WTC11 (cell line): Measurements from ENCODE around the gene ZNF787.

ENCODE experiments used
- CTCF ChIP-seq: fragments of 200-600 bp; IDR thresholded peaks from 2 replicates; pipeline ENCODE4 v1.8.0; 2022; ENCODE audit warnings: antibody characterized with exemption
- MXD4 ChIP-seq: fragments of 250-450 bp; sonication (Bioruptor Pico); IDR thresholded peaks from 2 replicates; pipeline ENCODE4 v1.8.0; 2021; ENCODE audit warnings: mild to moderate bottlenecking, moderate library complexity, borderline replicate concordance
- NR3C1 ChIP-seq: sonication (generic); formaldehyde crosslinking; conservative IDR thresholded peaks from 2 replicates; pipeline ENCODE4 v1.8.1; 2023; ENCODE audit warnings: low read depth, mild to moderate bottlenecking, missing genetic modification reagents
- ZNF671 ChIP-seq: fragments of 250-450 bp; sonication (Bioruptor Pico); IDR thresholded peaks from 2 replicates; pipeline ENCODE4 v1.8.0; 2021; ENCODE audit warnings: mild to moderate bottlenecking
- TF ChIP-seq, protein P1 (sequence below): sonication (generic); formaldehyde crosslinking; conservative IDR thresholded peaks from 2 replicates; pipeline ENCODE4 v1.8.1; 2022; ENCODE audit warnings: mild to moderate bottlenecking, missing genetic modification reagents

DNA sequence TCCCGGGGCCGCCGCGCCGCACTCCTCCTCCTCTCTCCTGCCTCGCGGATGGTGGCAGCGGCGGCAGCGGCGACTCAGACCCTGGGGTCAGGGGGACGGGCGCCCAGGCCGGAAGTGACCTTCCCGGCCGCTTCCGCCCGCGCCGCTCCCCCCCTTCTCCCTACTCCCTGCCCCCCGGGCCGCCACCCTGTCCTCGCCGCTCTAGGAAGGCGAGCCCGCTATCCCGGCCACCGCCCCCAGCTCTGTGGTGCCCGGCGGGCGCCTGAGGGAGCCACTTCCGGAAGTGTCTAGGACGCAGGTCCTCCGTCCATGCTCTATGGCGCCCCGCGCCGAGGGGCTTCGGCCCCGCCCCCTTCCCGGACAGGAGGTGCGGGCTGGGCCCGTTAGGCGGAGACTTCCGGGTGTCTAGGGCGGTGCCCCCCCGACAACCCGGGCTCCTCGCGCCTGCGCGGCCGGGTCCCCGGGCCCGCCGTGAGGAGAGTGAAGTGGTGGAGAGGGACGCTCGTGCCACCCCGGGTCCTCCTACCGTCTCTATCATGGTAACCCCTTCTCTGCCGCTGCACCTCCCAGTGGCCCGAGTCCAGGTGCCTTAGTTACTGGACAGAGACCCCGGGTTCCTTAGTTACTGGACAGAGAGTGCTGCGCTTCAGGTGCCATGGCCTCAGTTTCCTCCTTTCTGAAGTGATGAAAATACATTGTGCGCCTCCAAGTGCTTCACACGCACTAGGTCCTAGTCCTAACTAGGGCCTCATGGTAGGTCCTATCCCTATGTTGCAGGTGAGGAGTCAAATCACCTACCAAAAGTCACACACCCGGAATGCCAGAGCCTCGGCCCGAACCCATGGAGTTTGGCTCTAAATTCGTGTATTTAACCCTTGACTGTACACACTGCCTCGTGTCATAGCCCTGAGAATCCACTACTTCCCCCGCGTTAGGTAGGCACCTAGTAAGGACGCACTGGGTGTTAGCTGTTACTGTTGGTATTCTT, at the start of gene ZNF787:
- TF ChIP-seq CTCF (no peak), ZNF671 (CRISPR knock-in tag) (no peak), NR3C1 (CRISPR knock-in tag) (no peak), MXD4 (CRISPR knock-in tag) (no peak)
- TF ChIP-seq, protein P1, sequence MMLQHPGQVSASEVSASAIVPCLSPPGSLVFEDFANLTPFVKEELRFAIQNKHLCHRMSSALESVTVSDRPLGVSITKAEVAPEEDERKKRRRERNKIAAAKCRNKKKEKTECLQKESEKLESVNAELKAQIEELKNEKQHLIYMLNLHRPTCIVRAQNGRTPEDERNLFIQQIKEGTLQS (CRISPR knock-in tag) = no peak
